Dedifferentiated amniotic fluid mesenchymal stem cell (primary cell): Measurements from ENCODE around the gene CD320.
"Not testable (repeated sequence)": the region's sequence is repeated elsewhere in the genome, so short reads cannot be mapped to it uniquely, and the experiment has no call there.

Source experiments
- DNase-seq: peaks from one replicate; pipeline ENCODE4 v3.0.0-alpha.2; 2016; ENCODE audit errors: extremely low spot score

CD320 gene

GRCh38 chr19:8310342-8311055 lies 2.3 kb upstream of the CD320 start:
- DNase-seq = no peak

GRCh38 chr19:8308891-8309291 lies 733 bp upstream of the CD320 start:
- no peak for DNase-seq

- DNase-seq = peak; percentile 14
Observed at GRCh38 chr19:8307400-8307964, 676 bp downstream of the CD320 start.

GRCh38 chr19:8306235-8307054 lies 1.7 kb downstream of the CD320 start:
- peak; percentile 5 for DNase-seq

GRCh38 chr19:8305798-8306197 lies 2.4 kb downstream of the CD320 start:
- DNase-seq = peak; percentile 9

- DNase-seq = peak; percentile 9
Observed at GRCh38 chr19:8304841-8305621, 3.1 kb downstream of the CD320 start.

GRCh38 chr19:8302734-8303133 lies 5.4 kb downstream of the CD320 start:
- DNase-seq = peak; percentile 5

- no peak for DNase-seq
Observed at GRCh38 chr19:8302357-8302691, 5.8 kb downstream of the CD320 start.

- not testable (repeated sequence) for DNase-seq
Observed at GRCh38 chr19:8291337-8291736, 16.8 kb downstream of the CD320 start.

GRCh38 chr19:8276508-8276907 lies 31.6 kb downstream of the CD320 start:
- DNase-seq = not testable (repeated sequence)

- no peak for DNase-seq
Observed at GRCh38 chr19:8269724-8270123, 38.4 kb downstream of the CD320 start.

GRCh38 chr19:8265872-8266271 lies 42.3 kb downstream of the CD320 start:
- DNase-seq = no peak

- DNase-seq = not testable (repeated sequence)
Observed at GRCh38 chr19:8264248-8264647, 43.9 kb downstream of the CD320 start.

- no peak for DNase-seq
Observed at GRCh38 chr19:8262431-8262830, 45.7 kb downstream of the CD320 start.

- DNase-seq = no peak
Observed at GRCh38 chr19:8261881-8262280, 46.3 kb downstream of the CD320 start.

- DNase-seq = no peak
Observed at GRCh38 chr19:8261347-8261746, 46.8 kb downstream of the CD320 start.

GRCh38 chr19:8259922-8260247 lies 48.3 kb downstream of the CD320 start:
- no peak for DNase-seq

- DNase-seq = no peak
Observed at GRCh38 chr19:8259142-8259921, 48.8 kb downstream of the CD320 start.

GRCh38 chr19:8257052-8257443 lies 51.1 kb downstream of the CD320 start:
- DNase-seq = no peak

GRCh38 chr19:8256276-8257051 lies 51.7 kb downstream of the CD320 start:
- DNase-seq = no peak
